ENCODE data around the gene KIAA0040.
A peak's percentile ranks its signal among the peaks of the same experiment; 100 is the strongest.

The KIAA0040 gene

GRCh38 chr1:175209493-175209921, 16.9 kb upstream of the KIAA0040 start:
- H3K9me3 Mint-ChIP-seq = no peaks in the 10 kb centered on the region
- peak overlapping the region; percentile 86 for H3K4me3 Mint-ChIP-seq
- peak overlapping the region; percentile 98 for H3K27ac Mint-ChIP-seq
- no peaks in the 10 kb centered on the region for H3K27me3 Mint-ChIP-seq
- no peaks in the 10 kb centered on the region for H3K36me3 Mint-ChIP-seq
- peaks cover 85% of the 10 kb centered on the region for H3K4me1 Mint-ChIP-seq

DNA sequence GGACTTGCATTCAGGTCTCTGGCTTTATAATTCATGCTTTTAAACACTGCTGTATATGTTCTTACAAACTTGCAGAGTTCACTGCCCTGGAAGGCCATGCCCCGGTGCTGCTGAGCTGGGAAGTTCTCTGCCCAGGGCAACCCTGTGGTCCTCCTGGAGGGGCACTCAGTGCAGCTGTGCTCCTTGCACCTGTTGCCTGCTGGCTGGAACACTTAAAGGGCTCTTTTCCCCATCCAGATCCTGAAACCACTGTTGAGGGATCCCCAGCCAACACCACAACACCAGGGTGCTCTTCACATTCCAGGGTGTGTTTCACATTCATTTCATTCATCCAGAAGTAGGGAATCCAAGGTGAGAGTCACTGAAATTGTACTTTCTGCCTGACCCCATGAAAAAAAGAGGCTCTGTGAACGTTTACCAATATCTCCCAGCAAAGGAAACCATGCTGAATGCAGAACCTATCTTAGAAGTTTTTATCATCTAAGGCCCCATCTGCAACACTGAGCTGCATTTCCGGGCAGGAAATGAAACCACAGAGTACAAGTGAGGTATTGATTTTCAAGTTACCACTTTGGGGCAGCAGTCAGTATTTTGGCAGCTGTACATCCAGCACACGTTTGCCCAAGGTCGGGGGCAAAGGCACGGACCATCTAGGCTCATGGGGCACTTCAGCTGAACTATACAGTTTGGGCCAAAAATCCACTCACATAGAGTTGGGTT, 16.4 kb upstream of the KIAA0040 start:
- H3K27me3 Mint-ChIP-seq = no peaks in the 10 kb centered on the region
- H3K27ac Mint-ChIP-seq = peak overlapping the region; percentile 98
- no peaks in the 10 kb centered on the region for H3K36me3 Mint-ChIP-seq
- H3K4me3 Mint-ChIP-seq = peak overlapping the region; percentile 86
- peaks cover 85% of the 10 kb centered on the region for H3K4me1 Mint-ChIP-seq
- no peaks in the 10 kb centered on the region for H3K9me3 Mint-ChIP-seq

- H3K4me1 Mint-ChIP-seq = peaks cover 75% of the 10 kb centered on the region
- H3K36me3 Mint-ChIP-seq = no peaks in the 10 kb centered on the region
- H3K27ac Mint-ChIP-seq = no peak overlapping the region
- H3K27me3 Mint-ChIP-seq = no peaks in the 10 kb centered on the region
- no peaks in the 10 kb centered on the region for H3K9me3 Mint-ChIP-seq
- H3K4me3 Mint-ChIP-seq = no peak overlapping the region
These were observed 15.4 kb upstream of the KIAA0040 start for GRCh38 chr1:175207971-175208370.

- H3K4me1 Mint-ChIP-seq = peaks cover 64% of the 10 kb centered on the region
- no peaks in the 10 kb centered on the region for H3K36me3 Mint-ChIP-seq
- no peak overlapping the region for H3K27ac Mint-ChIP-seq
- no peak overlapping the region for H3K4me3 Mint-ChIP-seq
- H3K27me3 Mint-ChIP-seq = no peaks in the 10 kb centered on the region
- no peaks in the 10 kb centered on the region for H3K9me3 Mint-ChIP-seq
These were observed 14.1 kb upstream of the KIAA0040 start for GRCh38 chr1:175206687-175207086.

DNA sequence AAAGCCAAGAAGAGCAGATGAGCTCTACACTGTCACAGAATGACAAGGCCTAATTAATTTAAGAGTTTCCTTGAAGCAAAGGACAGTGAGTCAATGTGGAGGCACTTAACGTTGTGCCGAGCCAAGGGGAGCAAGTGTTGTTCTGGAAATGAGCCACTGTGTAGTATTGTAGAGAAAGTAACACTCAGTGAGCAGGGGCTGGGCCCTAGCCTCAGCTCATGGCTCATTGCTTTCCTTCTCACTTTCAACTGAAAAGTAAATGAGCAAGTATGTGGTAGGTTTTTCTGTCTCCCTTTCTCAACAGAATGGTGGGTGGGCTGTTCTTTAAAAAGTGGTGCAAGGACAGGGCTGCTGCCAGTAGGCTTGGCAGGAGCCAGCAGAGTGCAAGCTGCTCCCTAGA, 11.8 kb upstream of the KIAA0040 start:
- Mint-ChIP-seq H3K27me3 (no peaks in the 10 kb centered on the region), H3K27ac (no peak overlapping the region), H3K4me3 (no peak overlapping the region), H3K9me3 (no peaks in the 10 kb centered on the region), H3K36me3 (no peaks in the 10 kb centered on the region), H3K4me1 (peaks cover 40% of the 10 kb centered on the region)

DNA sequence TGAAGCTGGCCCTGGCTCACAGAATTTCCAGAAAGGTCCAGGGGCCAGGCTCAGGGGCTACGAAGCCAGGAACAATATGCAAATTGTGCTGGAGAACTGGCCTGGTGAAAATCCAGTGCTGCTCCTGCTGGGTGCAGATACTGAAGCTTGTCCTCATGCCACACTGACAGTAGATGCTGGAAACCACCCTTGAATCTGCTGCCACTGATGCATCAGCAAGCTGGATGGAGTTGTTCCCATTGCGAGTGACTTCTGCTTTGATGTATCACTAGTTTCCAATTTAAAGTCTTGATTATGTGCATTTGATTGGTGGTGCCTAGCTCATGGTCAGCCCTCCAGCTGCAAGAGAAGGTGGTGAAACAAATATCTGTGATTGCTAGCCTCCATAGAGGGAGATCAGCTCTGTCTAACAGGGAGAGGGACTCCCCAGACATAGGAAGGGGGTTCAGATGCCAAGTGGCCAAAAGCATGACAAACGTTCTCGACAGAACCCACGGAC, 11.0 kb upstream of the KIAA0040 start:
- Mint-ChIP-seq H3K27ac (no peak overlapping the region), H3K9me3 (no peaks in the 10 kb centered on the region), H3K36me3 (no peaks in the 10 kb centered on the region), H3K4me3 (no peak overlapping the region), H3K4me1 (peaks cover 33% of the 10 kb centered on the region), H3K27me3 (no peaks in the 10 kb centered on the region)

- no peaks in the 10 kb centered on the region for H3K36me3 Mint-ChIP-seq
- no peaks in the 10 kb centered on the region for H3K27me3 Mint-ChIP-seq
- H3K4me1 Mint-ChIP-seq = peaks cover 17% of the 10 kb centered on the region
- H3K27ac Mint-ChIP-seq = no peak overlapping the region
- no peaks in the 10 kb centered on the region for H3K9me3 Mint-ChIP-seq
- no peak overlapping the region for H3K4me3 Mint-ChIP-seq
These were observed 8.3 kb upstream of the KIAA0040 start for GRCh38 chr1:175200678-175201521.

- Mint-ChIP-seq H3K36me3 (no peaks in the 10 kb centered on the region), H3K4me1 (peaks cover 12% of the 10 kb centered on the region), H3K27ac (no peak overlapping the region), H3K27me3 (no peaks in the 10 kb centered on the region), H3K9me3 (no peaks in the 10 kb centered on the region), H3K4me3 (no peak overlapping the region)
These were observed 5.8 kb upstream of the KIAA0040 start for GRCh38 chr1:175198332-175198731.

DNA sequence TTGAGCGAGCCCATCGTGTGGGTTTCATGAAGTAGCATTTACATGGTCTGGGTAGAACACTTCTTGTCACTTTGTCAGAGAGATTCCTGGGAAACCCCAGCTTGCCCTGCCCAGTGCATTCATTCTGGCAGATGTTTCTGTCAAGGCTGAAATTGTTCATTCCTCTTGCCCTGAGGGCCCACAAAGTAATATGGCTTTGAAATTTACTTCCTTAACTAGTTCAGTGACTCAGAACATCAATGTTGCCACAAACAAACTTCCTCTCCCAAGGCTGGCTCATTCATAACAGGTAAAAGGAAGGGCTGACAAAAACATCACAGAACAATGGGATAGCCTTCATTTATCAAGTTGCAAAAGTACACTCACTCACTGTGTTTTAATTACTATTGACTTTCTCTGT, 5.0 kb upstream of the KIAA0040 start:
- no peaks in the 10 kb centered on the region for H3K36me3 Mint-ChIP-seq
- H3K27ac Mint-ChIP-seq = no peak overlapping the region
- no peaks in the 10 kb centered on the region for H3K9me3 Mint-ChIP-seq
- H3K4me3 Mint-ChIP-seq = no peak overlapping the region
- H3K4me1 Mint-ChIP-seq = peaks cover 12% of the 10 kb centered on the region
- H3K27me3 Mint-ChIP-seq = no peaks in the 10 kb centered on the region

GRCh38 chr1:175195798-175196197, 3.2 kb upstream of the KIAA0040 start:
- H3K9me3 Mint-ChIP-seq = no peaks in the 10 kb centered on the region
- H3K4me3 Mint-ChIP-seq = no peak overlapping the region
- H3K4me1 Mint-ChIP-seq = peaks cover 23% of the 10 kb centered on the region
- H3K36me3 Mint-ChIP-seq = no peaks in the 10 kb centered on the region
- no peaks in the 10 kb centered on the region for H3K27me3 Mint-ChIP-seq
- peak overlapping the region; percentile 14 for H3K27ac Mint-ChIP-seq

- Mint-ChIP-seq H3K4me3 (no peak overlapping the region), H3K27me3 (no peaks in the 10 kb centered on the region), H3K27ac (no peak overlapping the region), H3K9me3 (no peaks in the 10 kb centered on the region), H3K36me3 (no peaks in the 10 kb centered on the region), H3K4me1 (peaks cover 28% of the 10 kb centered on the region)
These were observed 2.7 kb upstream of the KIAA0040 start for GRCh38 chr1:175195281-175195680.

DNA sequence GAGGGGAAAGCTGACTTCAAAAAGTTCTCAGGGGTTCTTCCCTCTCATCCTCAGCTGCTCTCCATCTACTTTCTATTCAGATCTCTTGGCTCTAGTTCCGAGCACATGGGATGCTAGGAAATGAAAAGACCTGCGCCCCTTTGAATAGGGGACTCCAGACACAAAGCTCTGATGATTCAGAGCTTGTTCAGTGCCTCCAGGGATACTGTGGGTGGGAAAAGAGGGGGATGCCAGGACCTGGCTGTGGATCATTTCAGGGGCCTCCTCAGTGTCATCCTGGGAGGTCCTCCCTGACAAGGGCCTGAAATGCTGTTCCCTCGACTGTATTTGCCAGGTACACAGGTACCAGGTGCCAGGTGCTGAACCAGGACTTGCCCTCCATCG, 943 bp upstream of the KIAA0040 start:
- peak overlapping the region; percentile 25 for H3K27ac Mint-ChIP-seq
- no peaks in the 10 kb centered on the region for H3K27me3 Mint-ChIP-seq
- no peaks in the 10 kb centered on the region for H3K36me3 Mint-ChIP-seq
- peak overlapping the region; percentile 97 for H3K4me3 Mint-ChIP-seq
- H3K4me1 Mint-ChIP-seq = peaks cover 46% of the 10 kb centered on the region
- H3K9me3 Mint-ChIP-seq = no peaks in the 10 kb centered on the region

GRCh38 chr1:175192111-175192629, 406 bp downstream of the KIAA0040 start:
- Mint-ChIP-seq H3K4me3 (peak overlapping the region; percentile 97), H3K27ac (peak overlapping the region; percentile 94), H3K27me3 (no peaks in the 10 kb centered on the region), H3K9me3 (no peaks in the 10 kb centered on the region), H3K4me1 (peaks cover 53% of the 10 kb centered on the region), H3K36me3 (no peaks in the 10 kb centered on the region)

DNA sequence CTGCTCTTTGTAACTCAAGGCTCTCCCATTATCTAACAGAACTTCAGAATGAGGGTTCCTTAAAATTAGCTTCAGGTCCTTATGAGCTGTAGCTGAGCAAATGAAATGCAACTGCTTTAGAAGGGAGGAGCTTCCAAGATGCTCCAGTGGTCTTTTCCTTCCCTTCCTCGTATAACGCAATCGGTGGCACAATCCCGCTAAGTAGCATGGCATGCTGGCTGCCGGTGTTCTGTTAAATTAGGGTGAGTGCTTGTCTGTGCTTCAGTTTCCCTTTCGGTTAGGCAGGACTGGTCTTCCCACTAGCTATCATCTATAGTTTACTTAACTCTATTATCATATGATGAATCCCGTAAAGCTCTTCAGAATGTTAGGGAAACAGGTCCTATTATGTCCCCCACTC, 917 bp downstream of the KIAA0040 start:
- H3K27ac Mint-ChIP-seq = peak overlapping the region; percentile 94
- H3K27me3 Mint-ChIP-seq = no peaks in the 10 kb centered on the region
- H3K4me3 Mint-ChIP-seq = peak overlapping the region; percentile 97
- peaks cover 58% of the 10 kb centered on the region for H3K4me1 Mint-ChIP-seq
- no peaks in the 10 kb centered on the region for H3K9me3 Mint-ChIP-seq
- peaks cover 2% of the 10 kb centered on the region for H3K36me3 Mint-ChIP-seq

DNA sequence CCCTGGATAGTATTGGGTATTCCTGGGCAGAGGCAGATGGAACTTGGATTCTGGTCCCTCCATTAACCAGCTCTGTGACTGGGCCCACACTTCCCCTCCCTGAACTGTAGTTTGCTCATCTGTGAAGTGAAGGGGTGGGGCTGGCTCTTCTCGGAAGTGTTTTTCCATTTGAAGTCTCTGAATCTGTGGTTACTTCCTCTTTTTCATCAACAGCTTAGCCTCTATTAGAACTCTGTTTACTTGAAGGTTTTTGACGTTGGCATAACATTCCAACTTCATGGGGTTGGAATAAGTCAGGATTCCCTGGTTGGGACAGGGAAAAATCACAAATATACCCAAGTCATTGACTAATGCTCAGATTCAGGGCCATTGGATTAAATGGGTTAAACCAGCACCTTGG, 3.6 kb downstream of the KIAA0040 start:
- H3K4me1 Mint-ChIP-seq = peaks cover 80% of the 10 kb centered on the region
- H3K27ac Mint-ChIP-seq = peak overlapping the region; percentile 94
- no peaks in the 10 kb centered on the region for H3K27me3 Mint-ChIP-seq
- H3K36me3 Mint-ChIP-seq = peaks cover 12% of the 10 kb centered on the region
- H3K4me3 Mint-ChIP-seq = peak overlapping the region; percentile 66
- H3K9me3 Mint-ChIP-seq = no peaks in the 10 kb centered on the region
